Measurements from ENCODE around the gene PGM1.

The PGM1 gene

GRCh38 chr1:63603810-63604209 lies 10.6 kb downstream of the PGM1 start:
- no peak for TF ChIP-seq CTCF (IDR thresholded peaks at IDR 0.05)

- TF ChIP-seq CTCF (IDR thresholded peaks at IDR 0.05), result no peak
Observed at GRCh38 chr1:63607322-63607721, 14.1 kb downstream of the PGM1 start.

GRCh38 chr1:63611231-63611630 lies 18.0 kb downstream of the PGM1 start:
- TF ChIP-seq CTCF (IDR thresholded peaks at IDR 0.05), result no peak

GRCh38 chr1:63612564-63612963 lies 19.4 kb downstream of the PGM1 start:
- no peak for TF ChIP-seq CTCF (IDR thresholded peaks at IDR 0.05)

- TF ChIP-seq CTCF (IDR thresholded peaks at IDR 0.05), result no peak
Observed at GRCh38 chr1:63612971-63613370, 19.8 kb downstream of the PGM1 start.

- peak; percentile 69 for TF ChIP-seq CTCF (IDR thresholded peaks at IDR 0.05)
Observed at GRCh38 chr1:63615768-63616420, 22.7 kb downstream of the PGM1 start.

GRCh38 chr1:63617450-63617849 lies 24.2 kb downstream of the PGM1 start:
- TF ChIP-seq CTCF (IDR thresholded peaks at IDR 0.05), result no peak

- TF ChIP-seq CTCF (IDR thresholded peaks at IDR 0.05), result no peak
Observed at GRCh38 chr1:63618011-63618410, 24.8 kb downstream of the PGM1 start.

Data from LNCAP (cell line).